ENCODE measurements around the gene CDK5R1.
"Not testable (repeated sequence)": the region's sequence is repeated elsewhere in the genome, so short reads cannot be mapped to it uniquely, and the experiment has no call there.

Gene CDK5R1

GRCh38 chr17:32486701-32487472 lies at the start of gene CDK5R1:
Gene CDK5R1 (plus strand): TSS chr17:32486993. CDS start chr17:32487621, 628 bp downstream.
- H3K4me1 ChIP-seq (ENCODE audit: control insufficient read depth, insufficient read depth, low read length) = peaks cover 6% of the 10 kb centered on the region
- H3K27ac ChIP-seq (ENCODE audit: low read depth, low read length) = peak within 1 kb of the TSS; percentile 59
- H3K36me3 ChIP-seq (ENCODE audit: control insufficient read depth, insufficient read depth, low read length) = peaks cover 3% of the 10 kb centered on the region
- H3K9ac ChIP-seq (ENCODE audit: low read length) = peak within 1 kb of the TSS; percentile 28
- peak within 1 kb of the TSS; percentile 69 for H3K4me3 ChIP-seq (ENCODE audit: low read length)
- H3K27me3 ChIP-seq (ENCODE audit: control insufficient read depth, insufficient read depth, low read length) = no peaks in the 10 kb centered on the region

GRCh38 chr17:32440722-32441121 lies 46.1 kb upstream of the CDK5R1 start:
- Histone ChIP-seq H3K4me3 (ENCODE audit: low read length) (no peak overlapping the region), H3K9ac (ENCODE audit: low read length) (no peak overlapping the region), H3K36me3 (ENCODE audit: control insufficient read depth, insufficient read depth, low read length) (no peaks in the 10 kb centered on the region), H3K27ac (ENCODE audit: low read depth, low read length) (no peak overlapping the region), H3K4me1 (ENCODE audit: control insufficient read depth, insufficient read depth, low read length) (peaks cover 3% of the 10 kb centered on the region), H3K27me3 (ENCODE audit: control insufficient read depth, insufficient read depth, low read length) (no peaks in the 10 kb centered on the region)

- H3K27ac ChIP-seq (ENCODE audit: low read depth, low read length) = no peak overlapping the region
- H3K9ac ChIP-seq (ENCODE audit: low read length) = no peak overlapping the region
- no peak overlapping the region for H3K4me3 ChIP-seq (ENCODE audit: low read length)
- H3K4me1 ChIP-seq (ENCODE audit: control insufficient read depth, insufficient read depth, low read length) = peaks cover 6% of the 10 kb centered on the region
- H3K36me3 ChIP-seq (ENCODE audit: control insufficient read depth, insufficient read depth, low read length) = no peaks in the 10 kb centered on the region
- no peaks in the 10 kb centered on the region for H3K27me3 ChIP-seq (ENCODE audit: control insufficient read depth, insufficient read depth, low read length)
Observed at GRCh38 chr17:32441886-32442285, 44.9 kb upstream of the CDK5R1 start.

GRCh38 chr17:32443827-32444300 lies 42.9 kb upstream of the CDK5R1 start:
- no peak overlapping the region for H3K27ac ChIP-seq (ENCODE audit: low read depth, low read length)
- peak overlapping the region; percentile 95 for H3K4me3 ChIP-seq (ENCODE audit: low read length)
- H3K9ac ChIP-seq (ENCODE audit: low read length) = no peak overlapping the region
- H3K36me3 ChIP-seq (ENCODE audit: control insufficient read depth, insufficient read depth, low read length) = peaks cover 5% of the 10 kb centered on the region
- no peaks in the 10 kb centered on the region for H3K27me3 ChIP-seq (ENCODE audit: control insufficient read depth, insufficient read depth, low read length)
- H3K4me1 ChIP-seq (ENCODE audit: control insufficient read depth, insufficient read depth, low read length) = peaks cover 6% of the 10 kb centered on the region

- Histone ChIP-seq H3K27me3 (ENCODE audit: control insufficient read depth, insufficient read depth, low read length) (no peaks in the 10 kb centered on the region), H3K27ac (ENCODE audit: low read depth, low read length) (peak within 1 kb of the TSS; percentile 70), H3K9ac (ENCODE audit: low read length) (peak within 1 kb of the TSS; percentile 91), H3K4me1 (ENCODE audit: control insufficient read depth, insufficient read depth, low read length) (peaks cover 6% of the 10 kb centered on the region), H3K36me3 (ENCODE audit: control insufficient read depth, insufficient read depth, low read length) (peaks cover 5% of the 10 kb centered on the region), H3K4me3 (ENCODE audit: low read length) (peak within 1 kb of the TSS; percentile 95)
Observed at GRCh38 chr17:32444301-32445073, 42.3 kb upstream of the CDK5R1 start, which contains the start of gene PSMD11. Gene PSMD11 (plus strand): TSS chr17:32444510. CDS start chr17:32444524, 14 bp downstream.

GRCh38 chr17:32445074-32445415 lies 41.7 kb upstream of the CDK5R1 start:
- peaks cover 6% of the 10 kb centered on the region for H3K4me1 ChIP-seq (ENCODE audit: control insufficient read depth, insufficient read depth, low read length)
- no peaks in the 10 kb centered on the region for H3K27me3 ChIP-seq (ENCODE audit: control insufficient read depth, insufficient read depth, low read length)
- peaks cover 5% of the 10 kb centered on the region for H3K36me3 ChIP-seq (ENCODE audit: control insufficient read depth, insufficient read depth, low read length)
- H3K4me3 ChIP-seq (ENCODE audit: low read length) = peak overlapping the region; percentile 95
- peak overlapping the region; percentile 91 for H3K9ac ChIP-seq (ENCODE audit: low read length)
- peak overlapping the region; percentile 70 for H3K27ac ChIP-seq (ENCODE audit: low read depth, low read length)

- Histone ChIP-seq H3K36me3 (ENCODE audit: control insufficient read depth, insufficient read depth, low read length) (peaks cover 5% of the 10 kb centered on the region), H3K4me1 (ENCODE audit: control insufficient read depth, insufficient read depth, low read length) (peaks cover 6% of the 10 kb centered on the region), H3K27me3 (ENCODE audit: control insufficient read depth, insufficient read depth, low read length) (no peaks in the 10 kb centered on the region), H3K9ac (ENCODE audit: low read length) (no peak overlapping the region), H3K27ac (ENCODE audit: low read depth, low read length) (peak overlapping the region; percentile 70), H3K4me3 (ENCODE audit: low read length) (peak overlapping the region; percentile 95)
Observed at GRCh38 chr17:32445497-32445896, 41.3 kb upstream of the CDK5R1 start.

- no peaks in the 10 kb centered on the region for H3K27me3 ChIP-seq (ENCODE audit: control insufficient read depth, insufficient read depth, low read length)
- H3K36me3 ChIP-seq (ENCODE audit: control insufficient read depth, insufficient read depth, low read length) = peaks cover 5% of the 10 kb centered on the region
- no peak overlapping the region for H3K9ac ChIP-seq (ENCODE audit: low read length)
- peaks cover 6% of the 10 kb centered on the region for H3K4me1 ChIP-seq (ENCODE audit: control insufficient read depth, insufficient read depth, low read length)
- H3K27ac ChIP-seq (ENCODE audit: low read depth, low read length) = no peak overlapping the region
- no peak overlapping the region for H3K4me3 ChIP-seq (ENCODE audit: low read length)
Observed at GRCh38 chr17:32445971-32446370, 40.8 kb upstream of the CDK5R1 start.

- H3K4me1 ChIP-seq (ENCODE audit: control insufficient read depth, insufficient read depth, low read length) = peaks cover 6% of the 10 kb centered on the region
- peaks cover 9% of the 10 kb centered on the region for H3K36me3 ChIP-seq (ENCODE audit: control insufficient read depth, insufficient read depth, low read length)
- no peaks in the 10 kb centered on the region for H3K27me3 ChIP-seq (ENCODE audit: control insufficient read depth, insufficient read depth, low read length)
- no peak overlapping the region for H3K4me3 ChIP-seq (ENCODE audit: low read length)
- H3K27ac ChIP-seq (ENCODE audit: low read depth, low read length) = no peak overlapping the region
- H3K9ac ChIP-seq (ENCODE audit: low read length) = no peak overlapping the region
Observed at GRCh38 chr17:32446949-32447348, 39.8 kb upstream of the CDK5R1 start.

- peaks cover 6% of the 10 kb centered on the region for H3K4me1 ChIP-seq (ENCODE audit: control insufficient read depth, insufficient read depth, low read length)
- peaks cover 16% of the 10 kb centered on the region for H3K36me3 ChIP-seq (ENCODE audit: control insufficient read depth, insufficient read depth, low read length)
- H3K4me3 ChIP-seq (ENCODE audit: low read length) = no peak overlapping the region
- H3K27me3 ChIP-seq (ENCODE audit: control insufficient read depth, insufficient read depth, low read length) = no peaks in the 10 kb centered on the region
- no peak overlapping the region for H3K9ac ChIP-seq (ENCODE audit: low read length)
- H3K27ac ChIP-seq (ENCODE audit: low read depth, low read length) = no peak overlapping the region
Observed at GRCh38 chr17:32449963-32450362, 36.8 kb upstream of the CDK5R1 start.

- H3K27ac ChIP-seq (ENCODE audit: low read depth, low read length); H3K4me3 ChIP-seq (ENCODE audit: low read length); H3K27me3 ChIP-seq (ENCODE audit: control insufficient read depth, insufficient read depth, low read length); H3K4me1 ChIP-seq (ENCODE audit: control insufficient read depth, insufficient read depth, low read length); H3K9ac ChIP-seq (ENCODE audit: low read length): not testable (repeated sequence)
- peaks cover 19% of the 10 kb centered on the region for H3K36me3 ChIP-seq (ENCODE audit: control insufficient read depth, insufficient read depth, low read length)
Observed at GRCh38 chr17:32450379-32450778, 36.4 kb upstream of the CDK5R1 start.

GRCh38 chr17:32451879-32452278 lies 34.9 kb upstream of the CDK5R1 start:
- Histone ChIP-seq H3K4me1 (ENCODE audit: control insufficient read depth, insufficient read depth, low read length) (no peaks in the 10 kb centered on the region), H3K27me3 (ENCODE audit: control insufficient read depth, insufficient read depth, low read length) (no peaks in the 10 kb centered on the region), H3K27ac (ENCODE audit: low read depth, low read length) (no peak overlapping the region), H3K9ac (ENCODE audit: low read length) (no peak overlapping the region), H3K36me3 (ENCODE audit: control insufficient read depth, insufficient read depth, low read length) (peaks cover 20% of the 10 kb centered on the region), H3K4me3 (ENCODE audit: low read length) (no peak overlapping the region)
